ENCODE data around the gene NAPSA. TPM values are rescaled to one million over a fixed set of nuclear protein-coding genes. Genes with fewer than 3 reads are reported as not detected.

Gene NAPSA
- total RNA-seq, 4 donors from 2014 or later: 0.17 to 3.7 (median 0.81) TPM

DNA sequence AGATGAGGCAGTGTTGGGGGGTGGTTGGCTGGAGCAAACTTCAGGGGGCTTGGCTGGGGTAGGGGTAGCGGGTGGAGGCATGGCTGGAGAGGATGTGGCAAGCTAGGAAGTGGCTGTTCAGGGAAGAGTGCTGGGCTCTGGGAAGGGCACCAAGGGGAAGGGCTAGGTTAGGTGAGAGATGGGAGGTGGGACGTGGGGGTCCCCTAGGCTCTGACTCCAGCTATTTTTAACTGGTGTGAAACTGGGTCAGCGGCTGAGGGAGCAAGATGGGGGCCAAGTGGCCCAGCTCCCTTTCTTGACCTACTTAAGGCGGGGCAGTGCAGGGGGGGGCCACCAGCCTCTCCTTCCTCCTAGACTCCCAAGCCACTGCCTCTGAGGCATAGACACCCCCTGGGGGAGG is 43.6 kb downstream of the NAPSA start:
- TF ChIP-seq CTCF (IDR thresholded peaks at IDR 0.05) (no peak), POLR2AphosphoS5 (IDR thresholded peaks at IDR 0.05) (no peak), EP300 (IDR thresholded peaks at IDR 0.05) (no peak), POLR2A (IDR thresholded peaks at IDR 0.05; ENCODE audit: low read depth) (no peak)
- Histone ChIP-seq H3K36me3 (no peaks in the 10 kb centered on the region), H3K4me3 (no peak overlapping the region), H3K9me3 (no peaks in the 10 kb centered on the region), H3K27me3 (peaks cover 0 to 57% (median 10%) of the 10 kb centered on the region in 4 donors), H3K4me1 (peaks cover 9 to 17% (median 16%) of the 10 kb centered on the region in 4 donors), H3K27ac (replicated peaks in 1 of 4) (no peak overlapping the region)
- no peak for DNase-seq (ENCODE audit: extremely low spot score)
- WGBS: 89% methylated on average over 4 of the region's 4 CpGs
- intact Hi-C loops (cut with DNase I): no loop called here

DNA sequence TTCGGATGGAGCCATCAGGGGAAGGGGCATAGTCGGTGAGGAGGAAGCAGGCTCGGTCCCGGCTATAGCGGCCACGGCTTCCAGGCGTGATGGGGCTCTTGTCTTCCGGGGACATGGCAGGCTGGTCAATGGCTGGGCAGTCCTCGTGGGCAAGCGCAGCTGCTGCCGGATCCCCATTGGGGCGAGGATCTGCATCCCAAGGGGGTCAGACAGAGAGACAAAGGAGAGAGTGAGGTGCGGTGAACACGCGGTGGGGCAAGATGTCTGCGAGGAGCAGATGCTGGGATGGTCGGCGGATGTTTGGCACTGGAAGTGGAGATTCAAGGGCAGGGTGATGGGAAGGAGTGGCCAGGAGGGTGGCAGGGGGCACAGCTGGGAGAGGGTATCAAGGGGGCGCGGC is 44.8 kb downstream of the NAPSA start:
- TF ChIP-seq POLR2AphosphoS5 (IDR thresholded peaks at IDR 0.05): no peak
- TF ChIP-seq CTCF (IDR thresholded peaks at IDR 0.05): no peak
- TF ChIP-seq POLR2A (IDR thresholded peaks at IDR 0.05; ENCODE audit: low read depth): no peak
- no peak for TF ChIP-seq EP300 (IDR thresholded peaks at IDR 0.05)
- Histone ChIP-seq H3K27ac (replicated peaks in 1 of 4) (no peak overlapping the region), H3K4me3 (no peak overlapping the region), H3K27me3 (peaks cover 0 to 57% (median 2%) of the 10 kb centered on the region in 4 donors), H3K4me1 (peaks cover 0 to 12% (median 7%) of the 10 kb centered on the region in 4 donors), H3K36me3 (no peaks in the 10 kb centered on the region), H3K9me3 (no peaks in the 10 kb centered on the region)
- WGBS: 91% methylated on average over 19 of the region's 20 CpGs
- intact Hi-C loops (cut with DNase I): no loop called here
- no peak for DNase-seq (ENCODE audit: extremely low spot score)

DNA sequence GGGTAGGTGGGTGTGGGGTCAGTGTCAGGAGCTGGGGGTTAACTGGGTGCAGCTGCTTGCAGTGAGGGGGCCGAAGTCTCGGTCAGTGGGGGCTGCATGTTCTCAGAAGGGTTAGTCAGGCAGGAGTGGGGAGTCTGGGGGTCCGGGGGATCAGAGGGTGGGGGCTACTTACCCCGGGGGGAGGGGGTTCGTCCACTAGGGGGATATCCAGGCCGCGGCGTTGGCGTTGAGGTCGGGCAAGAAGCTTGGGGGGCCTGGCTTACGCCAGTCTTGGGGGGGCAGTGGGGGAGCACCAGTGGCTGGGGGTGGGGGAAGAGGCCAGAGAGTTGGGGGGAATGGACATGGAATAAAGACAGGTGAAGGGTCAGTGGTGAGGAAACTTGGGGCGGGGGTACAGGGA is 45.4 kb downstream of the NAPSA start:
- intact Hi-C loops (cut with DNase I): no loop called here
- Histone ChIP-seq H3K27ac (replicated peaks in 1 of 4) (no peak overlapping the region), H3K4me1 (peaks cover 0 to 11% (median 3%) of the 10 kb centered on the region in 4 donors), H3K27me3 (peaks cover 0 to 61% (median 6%) of the 10 kb centered on the region in 4 donors), H3K4me3 (no peak overlapping the region), H3K36me3 (no peaks in the 10 kb centered on the region), H3K9me3 (no peaks in the 10 kb centered on the region)
- no peak for TF ChIP-seq POLR2A (IDR thresholded peaks at IDR 0.05; ENCODE audit: low read depth)
- WGBS: 87% methylated on average over 12 of the region's 12 CpGs
- DNase-seq (ENCODE audit: extremely low spot score): no peak

GRCh38 chr19:50319156-50319555 is 46.3 kb downstream of the NAPSA start:
- intact Hi-C loops (cut with DNase I): no loop called here
- no peaks in the 10 kb centered on the region for H3K36me3 ChIP-seq
- no peak overlapping the region for H3K27ac ChIP-seq (replicated peaks in 1 of 4)
- 81% methylated on average over 11 of the region's 11 CpGs for WGBS
- H3K4me3 ChIP-seq: no peak overlapping the region
- no peak for DNase-seq (ENCODE audit: extremely low spot score)
- peaks cover 0 to 70% (median 15%) of the 10 kb centered on the region in 4 donors for H3K27me3 ChIP-seq
- H3K4me1 ChIP-seq: peaks cover 0 to 20% (median 3%) of the 10 kb centered on the region in 4 donors
- no peaks in the 10 kb centered on the region for H3K9me3 ChIP-seq
- TF ChIP-seq EP300 (IDR thresholded peaks at IDR 0.05): no peak
- TF ChIP-seq CTCF (IDR thresholded peaks at IDR 0.05): no peak
- no peak for TF ChIP-seq POLR2A (IDR thresholded peaks at IDR 0.05; ENCODE audit: low read depth)
- TF ChIP-seq POLR2AphosphoS5 (IDR thresholded peaks at IDR 0.05): no peak

DNA sequence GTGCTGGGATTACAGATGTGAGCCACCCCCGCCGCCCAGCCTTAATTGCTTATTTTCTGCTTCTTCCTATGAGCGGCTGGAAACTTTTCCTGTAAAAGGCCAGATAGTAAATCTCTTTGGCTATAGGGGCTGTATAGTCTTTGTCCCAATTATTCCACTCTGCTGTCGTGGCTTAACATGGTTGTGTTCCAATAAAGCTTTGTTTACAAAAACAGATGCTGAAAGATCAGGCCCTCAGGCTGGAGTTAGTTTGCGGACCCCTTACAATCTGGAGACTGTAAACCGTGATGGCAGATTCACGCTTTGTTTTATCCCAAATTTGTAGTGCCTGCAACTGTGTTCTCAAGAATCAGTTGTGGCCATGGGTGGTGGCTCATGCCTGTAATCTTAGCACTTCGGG is 47.0 kb downstream of the NAPSA start:
- no peak for DNase-seq (ENCODE audit: extremely low spot score)

More for the DNA sequence above, 47.0 kb downstream of the NAPSA start:
- Histone ChIP-seq H3K27ac (replicated peaks in 1 of 4) (no peak overlapping the region), H3K9me3 (no peaks in the 10 kb centered on the region), H3K4me3 (no peak overlapping the region), H3K27me3 (peaks cover 0 to 76% (median 22%) of the 10 kb centered on the region in 4 donors), H3K4me1 (peaks cover 0 to 20% (median 3%) of the 10 kb centered on the region in 4 donors), H3K36me3 (no peaks in the 10 kb centered on the region)
- TF ChIP-seq CTCF (IDR thresholded peaks at IDR 0.05) (no peak), EP300 (IDR thresholded peaks at IDR 0.05) (no peak), POLR2A (IDR thresholded peaks at IDR 0.05; ENCODE audit: low read depth) (no peak), POLR2AphosphoS5 (IDR thresholded peaks at IDR 0.05) (no peak)
- 85% methylated on average over 8 of the region's 8 CpGs for WGBS
- intact Hi-C loops (cut with DNase I): no loop called here

Data from esophagus muscularis mucosa (tissue), 4 donors.